Kidney (tissue), 14 donors: ENCODE measurements around the gene SPNS2. TPM values are rescaled to one million over a fixed set of nuclear protein-coding genes. Genes with fewer than 3 reads are reported as not detected.

Experiments used
- DNase-seq, 5 donors: peaks; one replicate each; pipeline ENCODE4 v3.0.0-alpha.2; 2013 to 2020
- FAIRE-seq: peaks from 2 replicates; lab custom pipeline; 2012; peaks lifted over from hg19 to GRCh38; lab: Jason Lieb, UNC
- H3K27ac ChIP-seq, 2 donors: one replicate each; pipeline ENCODE4 v1.7.0; 2013; ENCODE audit warnings: low read depth in 2 of 2, low read length in 2 of 2, inconsistent platforms in 1 of 2
- H3K27me3 ChIP-seq: one replicate; pipeline ENCODE4 v1.7.1; 2013; ENCODE audit warnings: low read length, inconsistent platforms; ENCODE audit not compliant: control insufficient read depth, insufficient read depth
- H3K36me3 ChIP-seq, 3 donors: one replicate each; pipeline versions ENCODE4 v1.7.0 to v1.7.1; 2013; ENCODE audit warnings: low read length in 3 of 3, control low read depth in 1 of 3, inconsistent platforms in 1 of 3; ENCODE audit not compliant: insufficient read depth in 3 of 3, control insufficient read depth in 2 of 3
- H3K4me1 ChIP-seq, 3 donors: one replicate each; pipeline versions ENCODE4 v1.7.0 to v1.7.1; 2013; ENCODE audit warnings: low read length in 3 of 3, inconsistent platforms in 1 of 3, low read depth in 1 of 3; ENCODE audit not compliant: control insufficient read depth in 2 of 3, insufficient read depth in 2 of 3
- H3K4me3 ChIP-seq, 3 donors: one replicate each; pipeline versions ENCODE4 v1.7.0 to v1.8.1; 2013; ENCODE audit warnings: low read length in 3 of 3, control low read depth in 1 of 3, inconsistent platforms in 1 of 3
- H3K9ac ChIP-seq, 3 donors: one replicate each; pipeline versions ENCODE4 v1.7.0 to v1.7.1; 2013; ENCODE audit warnings: low read length in 3 of 3, control low read depth in 1 of 3, inconsistent platforms in 1 of 3
- H3K9me3 ChIP-seq, 3 donors: one replicate each; pipeline versions ENCODE4 v1.7.0 to v1.7.1; 2013; ENCODE audit warnings: low read length in 3 of 3, control low read depth in 1 of 3, inconsistent platforms in 1 of 3; ENCODE audit not compliant: control insufficient read depth in 2 of 3, insufficient read depth in 1 of 3
- CTCF ChIP-seq: IDR thresholded peaks from 3 replicates; pipeline ENCODE4 v1.5.1; 2012; ENCODE audit warnings: mild to moderate bottlenecking, moderate library complexity, borderline replicate concordance; ENCODE audit not compliant: insufficient read depth; ENCODE audit errors: extremely low read depth
- intact Hi-C: fragments of 100-400 bp; cut with DNase I; formaldehyde crosslinking; loops from one replicate; pipeline ENCODE4 v1.11.1; 2022
- polyA plus RNA-seq: library from polyadenylated mRNA; stranded (reverse); fragments of 350-450 nt; fragmentation: Illumina TruSeq; extraction: RNeasy Lipid Tissue Mini Kit (QIAGEN cat#74804); gene quantifications from one replicate; pipeline ENCODE4 v1.2.3, GENCODE V29; 2014; ENCODE audit warnings: low read depth, low replicate concordance; ENCODE audit not compliant: insufficient read depth
- total RNA-seq: library from RNA; stranded (reverse); fragmentation: NEBNext Ultra II Directional; extraction: Animal tissue kit (Norgen Biotek cat#: 25700); gene quantifications from one replicate; pipeline ENCODE4 v1.2.1, GENCODE V29; 2021
- donor health status: control.
- donor health status: control.
- donor health status: control.
- donor health status: control.
- donor health status: control.
- donor health status: DM: yes; HTN: yes; CAD: no.
- donor health status: Normal renal cell carcinoma (clear cell type).

The SPNS2 gene
- total and polyA plus RNA-seq, 2 donors from 2014 or later = 60.5 to 75.1 TPM

GRCh38 chr17:4522661-4523060 is 24.0 kb downstream of the SPNS2 start:
- H3K9ac ChIP-seq = no peak overlapping the region
- H3K36me3 ChIP-seq = peaks cover 0 to 13% (median 0%) of the 10 kb centered on the region in 3 donors
- H3K27ac ChIP-seq = peak overlapping the region; percentile 48 to 57
- intact Hi-C loops = no loop called here
- H3K4me1 ChIP-seq = peaks cover 0 to 20% (median 18%) of the 10 kb centered on the region in 3 donors
- FAIRE-seq (no peak), DNase-seq (peak in 1 of 5 donors; percentile 71)
- no peaks in the 10 kb centered on the region for H3K9me3 ChIP-seq
- H3K4me3 ChIP-seq = no peak overlapping the region
- H3K27me3 ChIP-seq = no peaks in the 10 kb centered on the region
- no peak for TF ChIP-seq CTCF

GRCh38 chr17:4523946-4524345 is 25.3 kb downstream of the SPNS2 start:
- Histone ChIP-seq H3K4me3 (no peak overlapping the region), H3K27ac (no peak overlapping the region), H3K27me3 (no peaks in the 10 kb centered on the region), H3K4me1 (peaks cover 0 to 19% (median 18%) of the 10 kb centered on the region in 3 donors), H3K9ac (no peak overlapping the region), H3K36me3 (peaks cover 0 to 13% (median 0%) of the 10 kb centered on the region in 3 donors), H3K9me3 (no peaks in the 10 kb centered on the region)
- DNase-seq (no peak), FAIRE-seq (no peak)
- intact Hi-C loops = no loop called here
- TF ChIP-seq CTCF = no peak

GRCh38 chr17:4525691-4526397 is 27.2 kb downstream of the SPNS2 start:
- no peaks in the 10 kb centered on the region for H3K9me3 ChIP-seq
- H3K4me1 ChIP-seq = peaks cover 0 to 15% (median 13%) of the 10 kb centered on the region in 3 donors
- DNase-seq (no peak), FAIRE-seq (no peak)
- H3K4me3 ChIP-seq = no peak overlapping the region
- H3K27me3 ChIP-seq = no peaks in the 10 kb centered on the region
- no peak overlapping the region for H3K9ac ChIP-seq
- peaks cover 0 to 13% (median 0%) of the 10 kb centered on the region in 3 donors for H3K36me3 ChIP-seq
- H3K27ac ChIP-seq = no peak overlapping the region
- intact Hi-C loops = no loop called here
- TF ChIP-seq CTCF = no peak
